GM21390 (cell line): Measurements from ENCODE around the gene CCDC3.

Source experiments
- ATAC-seq: cut with Tn5 transposase; IDR thresholded peaks from one replicate; pipeline ENCODE4 v1.9.1; 2021; ENCODE audit not compliant: unreplicated experiment

The CCDC3 gene

DNA sequence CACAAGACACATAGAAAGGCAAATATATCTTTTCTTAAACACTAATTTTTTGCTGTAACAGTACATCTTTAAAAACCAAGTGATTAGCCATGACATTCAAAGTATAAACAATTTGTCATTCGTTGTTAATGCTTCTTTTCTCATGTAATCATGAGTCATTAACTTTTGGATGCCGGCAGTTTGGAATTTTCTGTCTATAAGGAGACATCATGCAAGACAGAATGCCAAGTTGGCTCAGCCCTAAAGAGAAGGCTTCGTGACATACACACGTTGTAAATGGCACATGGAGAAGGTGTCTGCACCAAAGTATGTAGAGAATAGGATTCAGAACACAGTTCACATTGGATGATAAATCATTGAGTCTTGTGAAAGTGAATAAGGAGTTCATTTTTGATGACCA is 35.9 kb downstream of the CCDC3 start:
- ATAC-seq = no peak

DNA sequence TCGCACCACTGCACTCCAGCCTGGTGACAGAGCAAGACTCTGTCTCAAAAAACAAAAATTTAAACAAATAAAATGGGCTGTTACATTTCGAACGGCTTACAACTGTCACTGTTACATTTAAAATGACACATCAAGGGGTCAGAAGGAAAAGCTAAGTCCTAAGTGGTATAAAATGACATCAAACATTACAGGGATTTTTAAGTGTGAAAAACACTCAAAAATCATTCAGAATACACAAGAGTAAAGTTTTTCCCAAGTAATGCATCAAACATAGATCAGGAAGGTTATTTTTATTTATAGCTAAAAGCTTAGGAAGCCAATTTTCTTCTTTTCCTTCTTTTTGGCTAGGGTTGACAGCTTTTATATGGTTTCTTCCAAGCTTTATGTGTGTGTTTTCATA is 39.0 kb downstream of the CCDC3 start:
- no peak for ATAC-seq

DNA sequence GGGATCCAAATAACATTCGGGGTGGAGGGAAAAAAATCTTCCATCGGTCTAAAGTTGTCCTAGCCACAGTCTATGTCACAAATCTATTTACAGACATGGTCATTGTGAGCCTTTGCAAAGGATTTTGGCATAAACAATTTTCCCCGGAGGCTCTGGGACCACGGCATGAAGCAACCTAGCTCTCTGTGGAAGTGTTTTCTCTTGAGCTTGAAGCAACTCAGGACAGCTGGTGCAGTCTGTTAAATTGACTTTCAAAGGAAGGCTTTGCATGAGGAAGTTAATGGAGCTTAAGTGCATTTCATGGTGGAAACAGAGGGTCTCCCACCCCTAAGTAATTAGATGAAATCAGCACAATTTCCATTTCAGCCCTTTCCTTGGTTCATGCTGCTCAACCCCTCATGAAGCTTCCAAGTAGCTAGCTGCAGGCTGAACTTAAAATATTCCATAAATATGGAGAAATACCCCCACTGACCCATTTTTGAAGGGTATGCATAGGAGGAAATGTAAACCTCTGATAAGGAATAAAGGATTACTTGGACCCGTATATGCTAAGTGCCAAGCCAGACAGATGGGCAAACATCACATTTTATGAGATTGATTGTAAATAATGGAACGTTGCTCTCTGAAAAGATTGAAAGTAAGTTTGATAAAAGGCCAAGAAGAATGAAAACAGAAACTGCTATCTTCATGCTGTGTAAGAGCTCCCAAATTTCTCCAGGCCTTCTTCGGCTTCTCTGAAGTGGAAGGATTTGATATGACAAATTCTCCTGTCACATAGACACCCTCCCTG is 39.9 kb downstream of the CCDC3 start:
- ATAC-seq = no peak

DNA sequence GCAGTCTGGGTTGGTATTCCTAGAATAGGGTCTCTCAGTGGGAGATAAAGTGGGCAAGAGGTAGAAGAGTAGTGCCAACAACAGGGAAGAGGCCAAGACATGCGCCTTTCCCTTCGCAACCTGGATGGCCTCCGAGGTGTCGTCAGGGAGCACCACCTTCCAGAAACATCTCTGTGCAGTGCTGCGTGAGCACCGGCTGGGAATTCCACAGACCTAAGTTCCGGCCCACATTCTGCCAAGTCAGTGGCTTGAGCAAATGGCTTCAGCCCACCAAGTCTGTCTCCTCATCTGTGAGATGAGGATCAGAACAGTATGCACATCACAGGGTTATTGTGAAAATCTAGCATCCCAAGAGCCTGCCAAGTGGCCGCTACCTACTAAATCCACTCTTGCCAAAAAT is 40.6 kb downstream of the CCDC3 start:
- ATAC-seq = no peak

DNA sequence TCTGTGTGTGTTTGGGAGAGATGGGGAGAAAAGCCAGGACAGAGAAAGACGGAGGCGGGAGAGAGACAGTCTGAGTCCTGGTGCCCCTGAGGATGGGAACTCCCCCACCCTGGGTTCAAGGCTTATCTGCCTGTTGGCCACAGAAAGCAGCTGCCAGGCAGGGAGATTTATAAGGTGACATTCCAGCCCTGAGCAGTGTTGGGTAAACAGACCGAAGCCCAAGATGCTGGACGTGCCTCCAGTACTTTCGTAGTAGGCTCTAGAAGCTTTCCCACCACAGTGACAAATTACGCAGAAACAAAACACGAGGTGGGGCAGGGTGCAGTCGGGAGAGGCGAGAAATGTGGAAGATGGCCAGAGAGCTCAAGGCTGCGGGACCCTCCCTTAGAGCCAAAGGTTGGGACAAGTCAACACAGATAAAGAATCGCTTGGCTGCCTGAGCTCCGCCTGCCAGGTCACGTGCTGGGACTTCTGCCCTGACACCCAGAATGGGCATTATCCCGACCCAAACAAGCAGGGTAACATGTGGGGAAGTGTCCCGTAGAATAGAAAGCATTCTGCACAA is 41.1 kb downstream of the CCDC3 start:
- ATAC-seq = no peak

DNA sequence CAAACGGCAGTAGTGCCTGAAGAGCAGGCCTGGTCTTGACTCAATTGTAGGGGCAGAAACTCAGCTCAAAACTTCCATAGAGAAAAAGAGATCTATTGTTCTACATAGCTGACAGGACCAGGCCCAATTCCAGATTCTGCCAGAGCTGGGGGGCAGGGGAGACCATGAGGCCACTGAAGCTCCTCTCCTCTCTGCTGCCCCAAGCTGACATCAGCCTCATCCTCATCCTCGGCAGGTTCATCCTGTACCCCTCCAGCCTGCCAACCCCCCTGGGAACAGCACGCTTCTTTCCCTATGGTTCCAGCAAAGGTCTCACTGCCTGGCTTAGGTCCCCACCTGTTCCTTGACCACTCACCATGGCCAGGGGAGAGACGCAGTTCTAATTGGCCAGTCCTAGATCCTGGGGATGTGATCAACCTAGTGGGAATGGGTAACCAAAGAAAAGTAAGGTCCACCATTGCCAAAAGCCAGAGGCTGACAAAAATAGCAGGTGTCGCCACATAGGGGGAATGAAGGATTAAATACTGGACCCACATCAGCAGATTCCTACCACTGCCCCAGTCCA is 42.9 kb downstream of the CCDC3 start:
- no peak for ATAC-seq

DNA sequence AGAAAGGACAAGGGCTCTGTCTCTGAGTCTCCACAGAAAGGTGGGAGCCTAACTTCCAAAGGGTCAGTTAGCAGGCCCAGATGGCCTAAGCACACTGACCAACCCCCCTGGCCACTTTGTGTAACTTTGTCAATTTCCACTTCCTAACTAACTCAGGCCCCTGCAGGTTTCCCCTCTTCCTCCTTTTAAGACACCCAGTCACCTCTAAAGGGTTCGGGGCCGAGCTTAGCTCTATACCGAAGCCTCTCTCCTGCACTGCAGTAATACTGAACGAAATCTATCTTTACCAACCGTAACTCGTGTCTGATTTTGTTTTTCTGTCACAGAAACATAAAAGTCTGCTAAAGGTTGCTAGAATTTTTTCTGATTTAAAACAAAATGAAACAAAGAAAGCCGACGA is 44.4 kb downstream of the CCDC3 start:
- ATAC-seq = no peak

DNA sequence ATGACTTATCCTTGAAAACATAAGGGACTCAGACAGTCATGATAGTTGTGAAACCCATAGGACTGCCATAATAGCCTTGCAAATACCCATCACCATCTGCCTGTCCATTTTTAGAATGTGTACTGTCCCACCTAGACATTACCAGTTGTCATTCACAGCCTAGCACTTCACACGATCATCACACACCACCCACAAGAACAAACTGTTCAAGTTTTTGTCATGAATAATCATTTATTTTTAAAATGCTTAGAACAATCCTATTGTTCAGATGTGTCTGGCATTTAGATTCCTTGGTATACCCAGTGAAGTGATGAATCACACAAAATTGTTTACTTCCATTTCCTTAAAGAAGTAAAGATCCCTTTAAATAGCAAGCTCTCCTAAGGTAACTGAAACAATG is 46.6 kb downstream of the CCDC3 start:
- ATAC-seq = no peak

DNA sequence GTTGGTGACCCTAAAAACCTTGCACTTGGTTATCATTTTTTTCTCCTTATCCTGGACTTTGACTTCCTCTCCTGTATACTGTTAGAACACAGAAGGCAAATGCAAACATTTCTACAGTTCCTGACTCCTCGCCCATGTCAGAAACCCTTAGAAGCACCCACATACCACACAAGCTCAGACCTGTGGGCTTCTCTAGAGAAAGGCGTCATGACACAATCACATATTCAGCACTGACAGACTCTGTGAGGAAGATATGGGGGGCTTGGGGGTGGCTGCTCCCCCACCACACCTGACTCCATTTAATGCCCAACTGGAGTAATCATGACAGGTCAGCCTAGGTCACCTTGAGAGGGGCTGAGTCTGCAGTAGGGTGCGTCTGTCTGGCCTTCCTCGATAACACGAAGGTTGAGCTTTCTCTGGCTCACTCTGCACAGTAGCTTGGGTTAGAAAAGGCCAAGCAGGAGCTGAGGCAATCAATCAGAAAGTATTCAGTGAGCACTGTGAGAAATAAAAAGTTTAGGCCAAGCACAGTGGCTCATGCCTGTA is 50.9 kb downstream of the CCDC3 start:
- no peak for ATAC-seq

DNA sequence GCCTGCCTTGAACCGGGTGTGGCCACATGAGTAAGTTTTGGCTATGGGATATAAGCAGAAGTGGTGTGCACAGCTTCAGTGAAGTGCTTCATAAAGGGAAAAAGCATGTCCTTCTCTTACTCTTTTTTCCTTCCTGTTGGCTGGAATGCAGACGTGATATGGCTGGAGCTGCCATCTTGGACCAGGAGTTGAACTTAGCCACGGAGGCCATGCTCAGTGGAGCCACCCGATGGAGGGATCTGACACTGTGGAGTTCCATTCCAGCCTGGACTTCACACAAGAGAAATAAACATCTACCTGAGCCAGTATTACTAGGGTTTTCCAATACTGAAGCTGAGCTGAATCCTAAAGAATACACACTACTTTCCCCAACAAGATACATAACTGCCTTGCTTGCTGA is 52.3 kb downstream of the CCDC3 start:
- ATAC-seq = no peak

DNA sequence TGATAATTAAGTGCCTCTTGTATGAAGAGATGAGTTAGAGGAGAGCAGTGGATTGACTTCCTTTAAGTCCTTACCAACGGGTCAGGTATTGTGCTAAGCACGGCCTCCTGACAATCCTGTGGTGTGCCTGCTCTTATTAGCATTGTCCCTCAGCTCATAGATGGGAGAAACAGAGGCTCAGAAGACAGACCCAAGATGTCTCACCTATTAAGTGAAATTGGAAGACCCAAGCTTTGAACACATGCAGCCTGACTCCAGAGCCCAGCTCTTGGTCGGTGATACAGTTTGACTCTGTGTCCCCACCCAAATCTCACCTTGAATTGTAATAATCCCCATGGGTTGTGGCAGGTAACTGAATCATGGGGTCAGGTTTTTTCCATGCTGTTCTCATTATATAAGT is 53.8 kb downstream of the CCDC3 start:
- no peak for ATAC-seq

DNA sequence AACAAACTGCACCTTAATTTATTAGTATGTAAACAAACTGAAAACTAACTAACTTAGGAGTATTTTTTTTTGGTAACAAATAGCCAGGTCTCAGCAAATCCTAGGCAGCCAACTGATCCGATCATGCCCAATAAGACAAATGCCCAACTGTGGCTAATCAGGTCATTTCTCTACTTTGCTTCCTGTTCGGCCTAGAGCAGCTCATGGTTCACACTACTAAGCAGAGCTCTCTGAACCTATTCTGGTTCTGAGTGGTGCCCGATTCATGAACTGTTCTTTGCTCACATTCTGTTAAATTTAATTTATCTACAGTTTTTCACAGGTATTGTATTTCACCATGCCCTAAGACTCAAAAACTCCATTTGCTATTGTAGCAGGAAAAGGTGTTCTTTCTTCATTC is 55.1 kb downstream of the CCDC3 start:
- ATAC-seq = no peak

DNA sequence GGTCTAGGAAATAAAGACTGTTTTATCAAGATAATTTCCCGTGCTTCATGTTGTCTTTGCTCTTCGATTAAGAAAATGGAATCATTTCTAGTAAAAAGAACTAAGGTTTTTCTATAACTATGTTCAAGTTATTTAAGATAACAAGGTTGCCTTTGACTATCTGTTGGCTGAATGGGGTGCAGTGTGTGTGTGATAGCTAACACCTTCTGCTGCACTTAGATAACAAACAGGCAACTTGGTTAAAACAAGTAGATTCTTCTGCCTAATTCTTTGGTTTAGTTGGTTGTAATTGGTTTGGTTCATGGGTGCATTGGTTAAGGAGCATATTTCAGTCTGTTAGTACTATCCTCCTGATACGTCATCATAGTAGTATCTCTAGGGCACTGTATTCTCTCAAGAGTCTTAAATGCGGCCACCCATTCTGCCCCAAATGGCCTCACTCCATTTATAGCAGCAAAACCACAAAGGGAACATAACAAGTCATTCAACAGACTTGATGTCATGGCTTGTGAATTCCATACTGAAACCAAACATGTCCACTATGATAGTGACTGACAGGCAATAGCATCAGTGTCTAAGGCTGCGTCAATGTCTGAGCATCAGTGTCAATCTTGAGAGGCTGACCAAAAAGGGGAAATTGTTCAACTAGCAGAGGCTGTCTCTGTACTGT is 55.7 kb downstream of the CCDC3 start:
- ATAC-seq = no peak

DNA sequence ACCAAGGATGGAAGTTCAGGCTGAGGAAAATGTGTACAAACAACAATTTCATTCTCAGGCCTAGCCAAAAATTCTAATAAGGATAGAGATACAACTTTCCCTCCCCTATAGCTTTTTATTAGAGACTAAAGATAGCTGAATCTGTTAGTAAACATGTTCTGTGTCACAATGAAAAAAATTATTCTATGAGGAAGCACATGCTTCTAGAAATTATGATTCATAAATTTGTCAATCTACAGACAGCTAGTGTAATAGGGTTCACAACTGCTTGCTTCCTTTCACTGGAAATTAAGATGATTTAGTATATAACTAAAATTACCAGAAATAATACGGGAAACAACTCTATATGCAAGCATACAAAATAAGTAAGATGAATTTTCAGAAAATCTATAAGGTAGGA is 56.6 kb downstream of the CCDC3 start:
- no peak for ATAC-seq

DNA sequence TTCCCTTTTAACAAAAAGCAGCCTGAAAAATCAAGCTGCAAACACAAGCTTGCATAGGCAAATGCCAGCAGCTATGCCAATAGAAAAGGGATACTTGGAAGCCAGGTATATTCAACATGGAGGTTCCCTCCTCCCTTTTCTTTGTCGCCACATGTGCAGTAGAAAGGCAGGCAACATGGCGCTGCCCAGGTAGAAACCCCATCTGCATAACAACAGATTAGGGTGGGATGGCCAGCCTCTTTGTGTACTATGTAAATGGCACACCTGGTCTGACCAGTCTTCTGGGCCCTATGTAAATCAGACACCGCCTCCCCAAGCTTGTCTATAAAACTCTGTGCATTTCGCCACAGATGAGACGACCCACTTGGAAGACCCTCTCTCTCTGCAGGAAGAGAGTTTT is 58.1 kb downstream of the CCDC3 start:
- ATAC-seq = no peak

DNA sequence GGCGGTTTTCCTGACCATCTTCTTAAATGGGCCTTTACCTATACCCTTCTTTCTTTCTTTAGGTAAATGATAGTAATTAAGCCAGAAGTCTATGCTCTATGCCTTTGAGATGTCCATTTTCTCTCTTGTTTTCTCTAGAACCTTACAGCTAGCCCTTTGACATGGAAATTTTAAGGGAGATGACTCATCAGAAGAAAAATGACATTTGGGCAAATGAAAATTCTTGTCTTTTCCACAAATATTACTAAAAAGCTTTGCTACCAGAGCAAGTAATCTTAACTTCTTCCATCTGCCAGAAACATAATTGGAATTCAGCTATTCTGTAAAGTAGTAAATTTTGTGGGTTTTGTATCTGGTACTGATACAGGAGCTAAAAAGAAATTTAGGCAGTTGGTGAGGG is 59.5 kb downstream of the CCDC3 start:
- ATAC-seq = no peak

DNA sequence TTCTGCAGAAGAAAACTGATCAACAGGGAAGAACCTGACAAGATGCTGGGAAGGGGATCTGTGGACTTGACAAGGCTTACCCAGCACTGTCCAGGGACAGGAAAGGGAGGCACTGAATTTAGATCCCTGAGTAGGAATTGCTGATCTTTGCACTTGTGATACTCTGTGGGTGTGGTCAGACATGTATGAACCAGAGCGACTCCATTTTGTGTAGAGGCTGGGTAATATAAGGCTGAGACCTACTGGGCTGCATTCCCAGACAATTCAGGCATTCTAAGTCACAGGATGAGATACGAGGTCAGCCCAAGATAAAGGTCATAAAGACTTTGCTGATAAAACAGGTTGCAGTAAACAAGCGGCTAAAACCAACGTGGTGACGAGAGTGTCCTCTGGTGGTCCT is 60.7 kb downstream of the CCDC3 start:
- ATAC-seq = no peak

DNA sequence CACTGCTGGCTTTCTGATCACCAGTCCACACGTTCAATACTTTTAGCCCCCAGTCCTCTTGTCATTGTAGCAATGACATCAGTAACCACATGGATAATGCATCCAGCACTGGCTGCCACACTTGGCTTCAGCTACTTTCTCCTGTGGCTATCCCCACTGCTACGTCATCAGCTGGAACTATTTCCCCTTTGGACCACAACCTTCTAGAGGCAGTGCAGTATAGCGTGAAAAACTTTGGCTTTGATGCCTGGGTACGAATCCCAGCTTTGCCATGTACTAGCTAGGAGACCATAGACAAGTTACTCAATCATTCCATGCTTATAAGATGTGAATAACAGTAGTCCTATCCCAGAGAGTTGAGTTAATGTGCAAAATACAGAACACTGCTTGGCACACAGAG is 63.2 kb downstream of the CCDC3 start:
- no peak for ATAC-seq

DNA sequence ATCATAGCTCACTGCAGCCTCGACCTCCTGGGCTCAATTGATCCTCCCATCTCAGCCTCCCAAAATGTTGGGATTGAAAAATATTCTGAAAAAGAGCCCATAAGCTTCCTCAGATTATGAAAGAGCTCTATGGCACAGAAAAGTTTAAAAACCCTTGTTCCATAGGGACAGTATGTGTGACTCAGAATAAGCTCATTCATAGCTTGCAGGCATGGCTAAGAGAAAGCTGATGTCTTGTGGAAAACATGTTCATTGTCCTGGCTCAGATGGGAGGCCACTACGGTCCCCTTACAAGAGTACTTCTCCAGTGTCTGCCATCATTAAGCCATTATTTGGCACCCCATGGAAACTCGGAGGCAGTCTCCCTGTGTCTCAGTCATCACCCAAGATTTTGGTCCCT is 64.0 kb downstream of the CCDC3 start:
- ATAC-seq = no peak

DNA sequence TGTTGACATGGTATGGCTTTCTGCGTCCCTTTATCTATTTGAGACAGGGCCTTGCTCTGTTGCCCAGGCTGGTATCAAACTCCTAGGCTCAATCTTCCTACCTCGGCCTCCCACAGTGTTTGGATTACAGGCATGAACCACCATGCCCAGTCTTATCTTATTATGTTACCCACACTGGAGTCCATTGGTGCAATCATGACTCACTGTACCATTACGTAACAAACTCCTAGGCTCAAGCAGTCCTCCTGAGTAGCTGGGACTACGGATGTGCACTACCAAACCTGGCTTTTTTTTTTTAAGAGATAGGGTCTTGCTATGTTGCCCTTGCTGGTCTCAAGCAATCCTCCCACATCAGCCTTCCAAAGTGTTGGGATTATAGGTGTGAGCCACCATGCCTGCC is 66.7 kb downstream of the CCDC3 start:
- no peak for ATAC-seq

DNA sequence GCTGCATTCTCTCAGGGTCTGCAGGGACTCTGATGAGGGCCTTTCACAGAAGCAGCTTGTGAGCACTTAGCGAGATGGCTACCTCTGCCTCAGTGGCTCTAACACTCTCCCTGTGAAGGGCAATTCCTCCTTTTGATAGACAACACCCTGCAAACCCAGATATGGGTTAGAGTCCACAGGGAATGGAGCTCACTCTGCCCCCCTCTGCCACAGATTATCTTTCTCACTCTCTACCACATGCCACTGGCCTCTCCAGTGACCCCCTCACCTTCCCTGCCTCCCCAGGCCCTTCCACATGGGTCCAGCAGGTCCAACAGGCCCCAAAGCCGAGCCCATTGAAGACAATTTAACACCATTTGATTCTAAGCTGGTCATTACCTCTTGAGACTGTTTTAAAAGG is 72.1 kb downstream of the CCDC3 start:
- no peak for ATAC-seq

DNA sequence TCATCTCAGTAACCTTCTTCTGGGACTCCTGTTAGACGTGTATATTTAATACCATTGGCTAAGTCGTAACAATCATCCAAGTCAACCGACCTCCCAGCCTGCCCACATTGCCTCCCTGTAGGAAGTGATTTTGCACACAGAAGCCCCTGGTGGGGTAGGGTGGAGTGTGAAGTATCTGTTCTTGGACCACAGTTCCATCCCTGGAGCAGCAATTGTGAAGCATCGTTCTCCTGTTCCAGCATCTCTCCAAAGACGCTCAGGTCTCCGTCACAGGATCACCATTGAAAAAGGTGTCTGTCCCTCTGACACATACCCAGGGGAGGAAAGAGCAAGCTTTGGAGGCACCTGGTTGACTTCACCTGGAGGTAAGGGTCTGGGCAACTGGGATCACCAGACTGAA is 72.9 kb downstream of the CCDC3 start:
- no peak for ATAC-seq
